GM18507 (cell line): ENCODE measurements around the gene TMEM88.

Experiments used
- DNase-seq: peaks from one replicate; pipeline ENCODE4 v3.0.0; 2011; ENCODE audit warnings: low read depth; ENCODE audit not compliant: insufficient read length; ENCODE audit errors: extremely low spot score
- FAIRE-seq: peaks from 2 replicates; lab custom pipeline; 2011; peaks lifted over from hg19 to GRCh38; lab: Jason Lieb, UNC

Gene TMEM88

DNA sequence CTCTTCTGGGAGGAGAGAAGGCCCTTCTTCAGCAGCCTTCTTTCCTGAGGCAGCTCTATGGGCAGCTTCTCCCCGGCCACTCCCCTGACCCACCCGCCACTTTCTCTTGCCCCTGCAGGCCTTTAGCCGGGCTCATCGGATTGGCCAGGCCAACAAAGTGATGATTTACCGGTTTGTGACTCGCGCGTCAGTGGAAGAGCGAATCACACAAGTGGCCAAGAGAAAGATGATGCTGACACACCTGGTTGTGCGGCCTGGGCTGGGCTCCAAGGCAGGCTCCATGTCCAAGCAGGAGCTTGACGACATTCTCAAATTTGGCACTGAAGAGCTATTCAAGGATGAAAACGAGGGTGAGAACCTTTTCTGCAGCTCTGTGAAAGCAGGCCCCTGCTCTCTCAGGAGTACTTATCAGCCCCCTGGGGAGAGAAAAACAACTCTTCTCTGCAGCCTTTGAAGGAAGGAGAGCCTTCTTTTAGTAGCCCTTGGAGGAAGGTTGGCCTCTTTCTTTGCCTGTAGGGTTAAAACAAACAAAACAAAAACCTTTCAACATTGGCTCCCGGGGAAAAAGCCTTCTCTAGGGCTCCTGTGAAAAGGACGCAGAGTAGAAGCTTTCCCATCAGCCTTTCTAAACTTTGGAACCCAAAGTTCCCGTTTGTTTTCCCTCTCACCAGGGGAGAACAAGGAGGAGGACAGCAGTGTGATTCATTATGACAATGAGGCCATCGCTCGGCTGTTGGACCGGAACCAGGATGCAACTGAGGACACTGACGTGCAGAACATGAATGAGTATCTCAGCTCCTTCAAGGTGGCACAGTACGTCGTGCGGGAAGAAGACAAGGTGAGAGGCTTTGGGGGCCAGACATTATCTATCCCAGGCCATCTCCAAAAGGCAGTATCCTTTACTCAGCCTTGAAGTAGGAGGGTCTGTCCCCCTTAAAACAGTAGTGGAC lies 48.6 kb downstream of the TMEM88 start:
- DNase-seq = no peak
- no peak for FAIRE-seq
